Ishikawa (cell line): ENCODE measurements around the gene EMILIN1.

Experiments used
- CEBPB ChIP-seq: IDR thresholded peaks from 2 replicates; pipeline ENCODE4 v1.6.1; 2012
- CREB1 ChIP-seq: IDR thresholded peaks from 2 replicates; pipeline ENCODE4 v1.6.1; 2012; ENCODE audit warnings: low read depth
- EGR1 ChIP-seq: IDR thresholded peaks from 2 replicates; pipeline ENCODE4 v1.6.1; 2012
- EP300 ChIP-seq: IDR thresholded peaks from 2 replicates; pipeline ENCODE4 v1.6.1; 2012; ENCODE audit warnings: borderline replicate concordance
- FOXM1 ChIP-seq: IDR thresholded peaks from 2 replicates; pipeline ENCODE4 v1.6.1; 2012; ENCODE audit warnings: low read depth, borderline replicate concordance
- MAX ChIP-seq: IDR thresholded peaks from 2 replicates; pipeline ENCODE4 v1.6.1; 2012
- NFIC ChIP-seq: IDR thresholded peaks from 2 replicates; pipeline ENCODE4 v1.6.1; 2012
- RAD21 ChIP-seq: IDR thresholded peaks from 2 replicates; pipeline ENCODE4 v1.6.1; 2012; ENCODE audit warnings: low read depth
- REST ChIP-seq: IDR thresholded peaks from 2 replicates; pipeline ENCODE4 v1.6.1; 2012; ENCODE audit warnings: low read depth, mild to moderate bottlenecking
- TAF1 ChIP-seq: IDR thresholded peaks from 2 replicates; pipeline ENCODE4 v1.6.1; 2012; ENCODE audit warnings: low read depth, mild to moderate bottlenecking
- TCF12 ChIP-seq: IDR thresholded peaks from 2 replicates; pipeline ENCODE4 v1.6.1; 2012; ENCODE audit warnings: low read depth
- TEAD4 ChIP-seq: IDR thresholded peaks from 2 replicates; pipeline ENCODE4 v1.6.1; 2012
- USF1 ChIP-seq: IDR thresholded peaks from 2 replicates; pipeline ENCODE4 v1.6.1; 2012
- YY1 ChIP-seq: IDR thresholded peaks from 2 replicates; pipeline ENCODE4 v1.6.1; 2012; ENCODE audit warnings: low read depth
- ZBTB7A ChIP-seq: IDR thresholded peaks from 2 replicates; pipeline ENCODE4 v1.6.1; 2012; ENCODE audit warnings: low read depth

Gene EMILIN1

GRCh38 chr2:27089111-27089954 is 10.9 kb downstream of the EMILIN1 start:
- TF ChIP-seq MAX (no peak), NFIC (no peak), EP300 (no peak), CREB1 (no peak), YY1 (no peak), TEAD4 (no peak), TAF1 (no peak), ZBTB7A (no peak), REST (no peak), RAD21 (no peak), FOXM1 (no peak), EGR1 (no peak), TCF12 (no peak), USF1 (no peak), CEBPB (no peak)

- TF ChIP-seq RAD21 (no peak), TCF12 (no peak), CREB1 (no peak), NFIC (no peak), YY1 (no peak), REST (no peak), EGR1 (no peak), FOXM1 (no peak), CEBPB (no peak), EP300 (no peak), TAF1 (no peak), USF1 (no peak), TEAD4 (no peak), ZBTB7A (no peak), MAX (no peak)
Observed at GRCh38 chr2:27091746-27092695, 13.6 kb downstream of the EMILIN1 start.

GRCh38 chr2:27092696-27093429 is 14.4 kb downstream of the EMILIN1 start:
- no peak for TF ChIP-seq EGR1
- TF ChIP-seq EP300: no peak
- no peak for TF ChIP-seq NFIC
- TF ChIP-seq ZBTB7A: no peak
- TF ChIP-seq TAF1: no peak
- no peak for TF ChIP-seq FOXM1

- TF ChIP-seq YY1: no peak
- TF ChIP-seq FOXM1: no peak
- no peak for TF ChIP-seq TAF1
- TF ChIP-seq CREB1: no peak
- no peak for TF ChIP-seq REST
- TF ChIP-seq ZBTB7A: no peak
- no peak for TF ChIP-seq USF1
- no peak for TF ChIP-seq MAX
- no peak for TF ChIP-seq EP300
- no peak for TF ChIP-seq TCF12
- no peak for TF ChIP-seq EGR1
- no peak for TF ChIP-seq RAD21
- no peak for TF ChIP-seq TEAD4
- TF ChIP-seq NFIC: no peak
- no peak for TF ChIP-seq CEBPB
Observed at GRCh38 chr2:27093430-27094352, 15.3 kb downstream of the EMILIN1 start.
